Right renal pelvis (tissue), 4 donors: ENCODE data around the gene JAK2. TPM values are rescaled to one million over a fixed set of nuclear protein-coding genes. Genes with fewer than 3 reads are reported as not detected.
"Not testable (repeated sequence)": the region's sequence is repeated elsewhere in the genome, so short reads cannot be mapped to it uniquely, and the experiment has no call there.

Experiments
- DNase-seq, 4 donors: peaks; one replicate each; pipeline ENCODE4 v3.0.0-alpha.2; 2013; ENCODE audit warnings: low read depth in 4 of 4, low spot score in 3 of 4, missing footprints in 1 of 4
- polyA plus RNA-seq, 4 donors: library from polyadenylated mRNA; unstranded; fragments of 120-200 nt; gene quantifications; one replicate each; pipeline ENCODE4 v1.2.1, GENCODE V29; 2013; ENCODE audit not compliant: insufficient read length in 4 of 4

Gene JAK2
- polyA plus RNA-seq, 4 donors: 11.8 to 16.1 (median 14.9) TPM

GRCh38 chr9:5040730-5041389 lies 55.8 kb downstream of the JAK2 start:
- no peak for DNase-seq

- DNase-seq: no peak
Observed at GRCh38 chr9:5041390-5042115, 56.5 kb downstream of the JAK2 start.

DNA sequence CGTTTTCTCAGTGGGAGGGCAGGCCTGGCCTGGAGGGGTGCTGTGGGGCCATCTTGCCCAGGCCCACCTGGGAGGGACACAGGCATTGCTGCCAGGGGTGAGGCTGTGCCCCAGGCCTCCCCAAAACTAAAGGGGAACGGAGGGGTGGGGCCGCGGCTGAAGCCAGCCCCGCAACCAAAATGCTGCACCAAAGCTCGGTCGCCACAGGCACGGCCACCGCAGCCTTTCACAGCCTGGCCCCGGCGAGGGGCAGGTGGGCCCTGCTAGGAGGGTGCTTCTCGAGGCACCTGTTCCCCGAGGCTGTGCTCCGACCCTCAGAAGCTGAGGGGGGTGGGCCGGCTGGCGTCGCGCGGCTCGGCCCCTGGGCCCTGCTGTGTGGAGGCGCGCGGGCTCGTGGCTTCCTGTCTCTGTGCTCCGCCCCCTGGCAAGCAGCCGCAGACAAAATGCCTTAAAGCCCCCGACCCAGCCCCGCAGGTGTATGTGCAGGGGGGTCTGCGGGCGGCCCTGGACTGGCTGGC lies 57.6 kb downstream of the JAK2 start:
- DNase-seq: no peak

- no peak for DNase-seq
Observed at GRCh38 chr9:5043381-5043780, 58.3 kb downstream of the JAK2 start.

GRCh38 chr9:5044160-5044559 lies 59.1 kb downstream of the JAK2 start:
- no peak for DNase-seq

DNA sequence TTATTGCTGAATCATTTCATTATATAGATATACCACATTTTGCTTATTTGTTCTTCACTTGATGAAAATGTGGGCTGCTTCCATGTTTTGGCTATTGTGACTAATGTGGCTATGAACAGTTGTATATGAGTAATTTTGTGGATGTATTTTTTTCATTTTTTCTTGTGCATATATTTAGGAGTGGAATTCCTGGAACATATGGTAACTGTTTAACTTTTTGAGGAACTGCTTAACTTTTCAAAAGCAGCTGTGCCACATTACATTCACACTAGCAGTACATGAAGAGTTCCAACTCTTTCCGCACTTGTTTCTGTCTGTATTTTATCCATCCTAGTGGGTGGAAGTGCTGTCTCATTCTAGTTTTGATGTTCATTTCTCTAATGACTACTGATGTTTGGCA lies 67.8 kb downstream of the JAK2 start:
- no peak for DNase-seq

DNA sequence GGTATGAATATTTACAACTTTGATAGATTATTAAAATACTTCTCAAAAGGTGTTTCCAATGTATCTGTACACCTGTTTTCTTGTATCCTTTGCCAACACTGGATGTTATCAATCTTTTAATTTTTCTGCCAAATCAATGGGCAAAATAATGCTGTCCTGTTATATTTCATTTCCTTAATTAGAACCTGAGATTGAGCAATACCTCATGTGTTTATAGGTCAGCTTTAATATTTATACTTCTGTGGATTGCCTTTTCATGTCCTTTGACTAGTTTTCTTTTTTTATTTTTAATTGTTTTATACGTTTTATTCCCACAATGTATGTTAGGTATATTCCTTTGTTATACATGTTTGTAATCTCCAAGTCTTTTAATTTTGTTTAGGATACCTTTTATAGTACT lies 77.6 kb downstream of the JAK2 start:
- DNase-seq: no peak

DNA sequence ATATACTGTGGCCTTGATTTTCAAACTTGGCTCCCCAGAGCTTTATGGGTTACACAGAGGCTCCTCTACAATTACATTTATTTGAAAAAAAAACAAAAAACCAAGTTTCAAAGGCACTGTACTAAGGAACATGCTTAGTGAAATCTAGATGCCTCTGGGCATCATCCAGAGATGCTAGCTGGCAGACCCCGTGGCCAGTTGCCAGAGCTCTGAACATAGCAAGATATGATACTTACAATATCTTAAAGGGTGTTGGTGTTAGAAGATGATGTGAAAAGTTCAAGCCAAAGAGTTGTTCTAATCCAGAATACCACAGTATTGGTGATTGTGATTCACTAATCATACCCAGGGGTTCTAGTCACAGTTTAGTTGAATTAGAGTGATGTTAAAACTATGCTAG lies 87.8 kb downstream of the JAK2 start:
- DNase-seq: no peak

- DNase-seq: no peak
Observed at GRCh38 chr9:5073701-5074100, 88.6 kb downstream of the JAK2 start.

GRCh38 chr9:5085993-5086392 lies 100.9 kb downstream of the JAK2 start:
- no peak for DNase-seq

DNA sequence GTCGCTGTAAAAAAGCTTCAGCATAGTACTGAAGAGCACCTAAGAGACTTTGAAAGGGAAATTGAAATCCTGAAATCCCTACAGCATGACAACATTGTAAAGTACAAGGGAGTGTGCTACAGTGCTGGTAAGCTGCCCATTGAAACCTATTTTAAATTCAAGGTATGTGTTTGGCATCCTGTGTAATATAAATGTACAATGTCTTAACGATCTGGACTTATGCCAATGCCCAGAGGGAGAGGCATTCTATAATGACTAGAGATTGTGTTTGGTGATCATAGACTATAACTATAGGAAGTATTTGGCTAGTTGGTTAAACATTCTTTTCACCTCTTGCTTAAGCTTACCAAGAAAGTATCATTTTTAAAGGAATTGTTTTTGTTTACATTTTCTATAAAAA lies 104.7 kb downstream of the JAK2 start:
- peak; percentile 5 to 26 (median 6) for DNase-seq

DNA sequence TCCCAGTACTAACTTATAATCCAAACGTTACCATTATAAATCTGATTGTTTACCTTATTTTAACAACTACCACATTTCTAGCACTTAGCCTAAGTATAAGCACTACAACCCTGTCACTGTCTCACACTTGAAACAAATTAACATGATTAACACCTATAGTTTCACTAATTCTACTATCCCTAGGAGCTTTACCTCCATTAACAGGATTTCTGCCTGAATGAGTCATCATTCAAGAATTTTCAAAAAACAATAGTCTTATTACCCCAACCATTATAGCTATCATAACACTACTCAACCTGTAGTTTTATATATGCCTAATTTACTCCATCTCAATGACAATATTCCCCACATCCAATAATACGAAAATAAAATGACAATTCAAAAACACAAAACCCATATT lies 110.7 kb downstream of the JAK2 start:
- no peak for DNase-seq

GRCh38 chr9:5099466-5099865 lies 114.4 kb downstream of the JAK2 start:
- no peak for DNase-seq

DNA sequence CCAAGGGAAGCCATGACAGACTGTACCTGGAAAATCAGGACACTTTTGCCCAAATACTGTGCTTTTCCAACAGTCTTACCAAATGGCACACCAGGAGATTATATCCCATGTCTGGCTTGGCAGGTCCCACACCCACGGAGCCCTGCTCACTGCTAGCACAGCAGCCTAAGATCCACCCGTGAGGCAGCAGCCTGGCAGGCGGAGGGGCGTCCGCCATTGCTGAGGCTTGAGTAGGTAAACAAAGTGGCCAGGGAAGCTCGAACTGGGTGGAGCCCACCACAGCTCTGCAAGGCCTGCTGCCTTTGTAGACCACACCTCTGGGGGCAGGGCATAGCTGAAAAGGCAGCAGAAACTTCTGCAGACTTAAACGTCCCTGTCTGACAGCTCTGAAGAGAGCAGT lies 116.1 kb downstream of the JAK2 start:
- DNase-seq: not testable (repeated sequence)

- DNase-seq: not testable (repeated sequence)
Observed at GRCh38 chr9:5106517-5106916, 121.4 kb downstream of the JAK2 start.

DNA sequence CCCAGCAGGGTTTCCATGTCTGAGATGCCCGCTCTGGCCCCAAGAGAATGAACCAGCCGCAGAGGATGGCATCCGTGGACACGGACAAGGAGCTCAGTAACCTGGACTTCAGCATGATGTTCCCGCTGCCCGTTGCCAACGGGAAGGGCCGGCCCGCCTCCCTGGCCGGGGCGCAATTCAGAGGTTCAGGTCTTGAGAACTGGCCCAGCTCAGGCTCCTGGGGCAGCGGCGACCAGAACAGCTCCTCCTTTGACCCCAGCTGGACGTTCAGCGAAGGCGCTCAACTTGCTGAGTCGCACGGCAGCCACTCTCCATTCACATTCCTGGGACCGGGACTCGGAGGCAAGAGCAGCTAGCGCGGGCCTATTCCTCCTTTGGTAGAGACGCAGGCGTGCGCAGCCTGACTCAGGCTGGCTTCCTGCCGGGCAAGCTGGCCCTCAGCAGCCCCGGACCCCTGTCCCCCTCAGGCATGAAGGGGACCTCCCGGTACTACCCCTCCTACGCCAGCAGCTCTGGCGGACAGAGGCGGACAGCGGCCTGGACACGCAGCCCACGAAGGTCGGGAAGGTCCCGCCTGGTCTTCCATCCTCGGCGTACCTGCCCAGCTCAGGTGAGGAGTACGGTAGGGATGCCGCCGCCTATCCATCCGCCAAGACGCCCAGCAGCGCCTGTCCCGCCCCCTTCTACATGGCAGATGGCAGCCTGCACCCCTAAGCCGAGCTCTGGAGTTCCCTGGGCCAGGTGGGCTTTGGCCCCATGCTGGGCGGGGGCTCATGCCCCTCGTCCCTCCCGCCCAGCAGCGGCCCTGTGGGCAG lies 126.0 kb downstream of the JAK2 start:
- DNase-seq: no peak

- no peak for DNase-seq
Observed at GRCh38 chr9:5111696-5112095, 126.6 kb downstream of the JAK2 start.

DNA sequence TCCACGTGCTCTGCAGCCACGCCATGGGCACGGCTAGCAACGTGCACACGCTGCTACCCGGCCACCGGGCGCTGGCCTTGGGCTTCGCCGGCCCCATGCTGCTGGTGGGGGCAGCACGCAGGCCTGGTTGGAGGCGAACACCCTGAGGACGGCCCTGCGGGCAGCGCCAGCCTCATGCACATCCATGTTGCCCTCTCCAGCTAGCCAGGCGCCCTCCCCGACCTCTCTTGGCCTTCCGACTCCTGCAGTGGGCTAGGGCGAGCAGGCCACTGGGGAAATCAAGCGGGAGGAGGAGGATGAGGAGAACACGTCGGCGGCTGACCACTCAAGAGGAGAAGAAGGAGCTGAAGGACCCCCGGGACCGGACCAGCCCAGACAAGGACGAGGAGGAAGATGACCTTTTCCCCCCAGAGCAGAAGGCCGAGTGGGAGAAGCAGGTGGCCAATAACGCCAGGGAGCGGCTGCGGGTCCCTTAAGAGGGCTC lies 127.1 kb downstream of the JAK2 start:
- no peak for DNase-seq

DNA sequence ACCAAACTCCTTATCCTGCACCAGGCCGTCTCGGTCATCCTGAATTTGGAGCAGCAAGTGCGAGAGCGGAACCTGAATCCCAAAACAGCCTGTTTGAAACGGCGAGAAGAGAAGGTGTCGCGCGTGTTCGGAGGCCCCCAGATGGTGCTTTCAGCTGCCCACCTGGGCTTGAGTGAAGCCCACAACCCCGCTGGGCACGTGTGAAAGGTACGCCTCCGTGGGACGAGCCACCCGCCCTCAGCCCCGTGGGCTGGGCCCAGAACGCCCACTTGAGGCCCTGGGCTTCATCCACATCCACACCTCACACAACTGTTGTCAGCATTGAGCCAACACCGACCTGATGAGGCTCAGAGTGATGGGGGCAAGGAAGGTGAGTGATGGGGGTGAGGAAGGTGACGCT lies 127.6 kb downstream of the JAK2 start:
- DNase-seq: no peak

GRCh38 chr9:5113523-5113922 lies 128.5 kb downstream of the JAK2 start:
- no peak for DNase-seq
